Hypothalamus (tissue), 51 donors: ENCODE data around the gene SGCG.

ENCODE experiments used
- DNase-seq, 51 donors: peaks; one replicate each; lab custom pipeline; 2025; lab: John Stamatoyannopoulos, UW

SGCG gene

DNA sequence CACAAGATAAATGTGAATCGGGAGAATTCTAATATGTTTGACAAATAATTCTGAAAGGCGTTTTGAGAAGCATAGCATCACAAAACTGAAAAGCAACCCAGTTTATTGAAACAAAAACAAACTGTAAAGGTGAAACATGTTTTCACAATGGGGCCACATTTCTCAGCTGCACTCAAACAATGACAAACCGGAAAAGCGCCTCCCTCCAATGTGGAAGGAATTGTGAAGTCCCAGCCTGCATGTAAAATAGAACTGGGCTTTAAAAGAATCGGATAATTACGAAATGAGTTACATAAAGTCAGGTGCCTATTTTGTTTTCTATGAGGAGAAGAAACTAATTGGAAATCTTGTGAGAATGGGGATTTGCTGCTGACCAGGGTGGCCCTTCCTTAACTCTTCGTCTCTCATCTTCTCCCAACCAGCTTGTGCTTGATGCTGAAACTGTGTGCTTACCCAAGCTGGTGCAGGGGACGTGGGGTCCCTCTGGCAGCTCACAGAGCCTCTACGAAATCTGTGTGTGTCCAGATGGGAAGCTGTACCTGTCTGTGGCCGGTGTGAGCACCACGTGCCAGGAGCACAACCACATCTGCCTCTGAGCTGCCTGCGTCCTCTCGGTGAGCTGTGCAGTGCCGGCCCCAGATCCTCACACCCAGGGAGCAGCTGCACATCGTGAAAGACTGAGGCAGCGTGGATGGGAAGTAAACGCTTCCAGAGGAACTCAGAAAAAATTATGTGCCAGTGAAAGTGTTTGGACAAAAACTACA, 143.3 kb downstream of the SGCG start:
- DNase-seq, result peak in 8 of 51 donors; percentile 5 to 43 (median 12)

- DNase-seq, result no peak
These were observed 144.4 kb downstream of the SGCG start for GRCh38 chr13:23325191-23325590.

GRCh38 chr13:23330356-23330755, 149.6 kb downstream of the SGCG start:
- DNase-seq, result peak in 3 of 51 donors; percentile 3 to 8 (median 7)

GRCh38 chr13:23339225-23339624, 158.4 kb downstream of the SGCG start:
- no peak for DNase-seq

GRCh38 chr13:23344931-23345595, 164.3 kb downstream of the SGCG start:
- no peak for DNase-seq

- no peak for DNase-seq
These were observed 166.8 kb downstream of the SGCG start for GRCh38 chr13:23347601-23348000.

- DNase-seq, result no peak
These were observed 167.7 kb downstream of the SGCG start for GRCh38 chr13:23348262-23349127.

GRCh38 chr13:23349161-23349897, 168.6 kb downstream of the SGCG start:
- no peak for DNase-seq

- no peak for DNase-seq
These were observed 169.2 kb downstream of the SGCG start for GRCh38 chr13:23350009-23350408.

GRCh38 chr13:23352161-23352560, 171.4 kb downstream of the SGCG start:
- no peak for DNase-seq

- no peak for DNase-seq
These were observed 173.7 kb downstream of the SGCG start for GRCh38 chr13:23354520-23354919.

GRCh38 chr13:23356368-23356767, 175.6 kb downstream of the SGCG start:
- no peak for DNase-seq

DNA sequence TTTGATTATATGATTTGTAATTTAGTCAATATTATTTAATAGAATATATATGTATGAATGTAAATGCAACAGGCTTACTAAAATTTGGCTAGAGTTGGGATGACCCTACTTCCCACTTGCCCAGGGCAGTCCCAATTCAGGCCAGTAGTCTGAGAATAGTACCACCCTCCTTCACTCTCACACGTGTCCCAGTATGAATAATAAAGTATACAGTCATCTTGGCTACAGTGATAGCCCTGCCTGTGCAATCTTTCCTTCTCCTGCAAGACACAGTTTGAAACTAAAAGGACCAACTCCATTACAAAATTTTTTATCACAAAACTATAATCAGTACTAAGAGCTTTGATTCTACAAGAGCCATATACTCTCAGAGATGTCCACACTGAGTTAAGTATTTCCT, 176.6 kb downstream of the SGCG start:
- DNase-seq, result no peak

- DNase-seq, result no peak
These were observed 179.1 kb downstream of the SGCG start for GRCh38 chr13:23359882-23360281.

- no peak for DNase-seq
These were observed 184.9 kb downstream of the SGCG start for GRCh38 chr13:23365652-23366051.

- no peak for DNase-seq
These were observed 187.1 kb downstream of the SGCG start for GRCh38 chr13:23367907-23368306.

- DNase-seq, result no peak
These were observed 191.6 kb downstream of the SGCG start for GRCh38 chr13:23372264-23372906.
